Glutamatergic neuron (in vitro differentiated cells): ENCODE measurements around the gene SYNRG. TPM values are rescaled to one million over a fixed set of nuclear protein-coding genes. Genes with fewer than 3 reads are reported as not detected.

Experiments
- DNase-seq: peaks from one replicate; pipeline ENCODE4 v3.0.0; 2022
- H3K27ac Mint-ChIP-seq: one replicate; pipeline ENCODE4 v1.8.0; 2020; ENCODE audit warnings: mild to moderate bottlenecking, mixed read lengths, inconsistent platforms; ENCODE audit not compliant: unreplicated experiment
- H3K27me3 Mint-ChIP-seq: one replicate; pipeline ENCODE4 v1.8.0; 2020; ENCODE audit warnings: mild to moderate bottlenecking, moderate library complexity, mixed read lengths, inconsistent platforms; ENCODE audit not compliant: unreplicated experiment
- H3K36me3 Mint-ChIP-seq: one replicate; pipeline ENCODE4 v1.8.0; 2020; ENCODE audit warnings: mild to moderate bottlenecking, mixed read lengths, inconsistent platforms; ENCODE audit not compliant: unreplicated experiment
- H3K4me1 Mint-ChIP-seq: one replicate; pipeline ENCODE4 v1.8.0; 2020; ENCODE audit warnings: mild to moderate bottlenecking, low read depth, mixed read lengths, inconsistent platforms; ENCODE audit not compliant: unreplicated experiment
- H3K4me3 Mint-ChIP-seq: one replicate; pipeline ENCODE4 v1.8.0; 2020; ENCODE audit warnings: mild to moderate bottlenecking, mixed read lengths, inconsistent platforms; ENCODE audit not compliant: unreplicated experiment
- H3K9me3 Mint-ChIP-seq: one replicate; pipeline ENCODE4 v1.8.0; 2020; ENCODE audit warnings: mild to moderate bottlenecking, moderate library complexity, mixed read lengths, inconsistent platforms; ENCODE audit not compliant: unreplicated experiment
- CTCF ChIP-seq: fragments of 200-600 bp; sonication (generic); IDR thresholded peaks from one replicate; pipeline ENCODE4 v1.5.0; 2021; ENCODE audit not compliant: partially characterized antibody, unreplicated experiment
- microRNA-seq: library from miRNA; unstranded; fragments of <30 nt; microRNA quantifications from one replicate; pipeline ENCODE4, GENCODE V29; 2020; ENCODE audit not compliant: unreplicated experiment
- total RNA-seq: library from RNA; stranded (reverse); fragmentation: NEBNext Ultra II Directional; extraction: Animal tissue kit (Norgen Biotek cat#: 25700); gene quantifications from one replicate; pipeline ENCODE4 v1.2.1, GENCODE V29; 2021; ENCODE audit not compliant: unreplicated experiment

SYNRG gene
- total RNA-seq, 1 donor from 2014 or later: 65.8 TPM

- DNase-seq: no peak
- Mint-ChIP-seq H3K27ac (no peak overlapping the region), H3K9me3 (no peaks in the 10 kb centered on the region), H3K4me1 (no peaks in the 10 kb centered on the region), H3K4me3 (no peak overlapping the region), H3K27me3 (no peaks in the 10 kb centered on the region), H3K36me3 (peaks cover 4% of the 10 kb centered on the region)
- no peak for TF ChIP-seq CTCF
These were observed 139.0 kb downstream of the SYNRG start for GRCh38 chr17:37470181-37470580.

- peaks cover 3% of the 10 kb centered on the region for H3K4me1 Mint-ChIP-seq
- no peaks in the 10 kb centered on the region for H3K27me3 Mint-ChIP-seq
- H3K27ac Mint-ChIP-seq: no peak overlapping the region
- no peak for TF ChIP-seq CTCF
- no peak for DNase-seq
- no peaks in the 10 kb centered on the region for H3K9me3 Mint-ChIP-seq
- H3K36me3 Mint-ChIP-seq: peaks cover 4% of the 10 kb centered on the region
- H3K4me3 Mint-ChIP-seq: no peak overlapping the region
These were observed 142.7 kb downstream of the SYNRG start for GRCh38 chr17:37466471-37466870.

- Mint-ChIP-seq H3K36me3 (no peaks in the 10 kb centered on the region), H3K27ac (no peak overlapping the region), H3K4me3 (no peak overlapping the region), H3K4me1 (peaks cover 5% of the 10 kb centered on the region), H3K27me3 (no peaks in the 10 kb centered on the region), H3K9me3 (no peaks in the 10 kb centered on the region)
- no peak for DNase-seq
- TF ChIP-seq CTCF: no peak
These were observed 144.1 kb downstream of the SYNRG start for GRCh38 chr17:37465069-37465616.

Small RNA genes lying within 50 kb of the gene (microRNA-seq; reads per million reads assigned to microRNA genes)
- gene MIR378J: not detected

Other genes with a start within 250 kb of the SYNRG start
- not detected for gene C17orf78, start 233.4 kb downstream of the SYNRG start, total RNA-seq
- 145 TPM for gene ACACA, start 202.6 kb downstream of the SYNRG start, total RNA-seq
- gene TADA2A, start 202.5 kb downstream of the SYNRG start, total RNA-seq: 30.6 TPM
- 10.0 TPM for gene DUSP14, start 119.5 kb downstream of the SYNRG start, total RNA-seq
- 47.4 TPM for gene DDX52, start 34.0 kb upstream of the SYNRG start, total RNA-seq
- not detected for gene HNF1B, start 135.6 kb upstream of the SYNRG start, total RNA-seq